Coronary artery (tissue), 2 donors: ENCODE results near the gene KIF25.

Experiments used
- DNase-seq: peaks from one replicate; pipeline ENCODE4 v3.0.0-alpha.2; 2017; ENCODE audit warnings: low spot score
- H3K27ac ChIP-seq, 2 donors: fragments of 200-600 bp; sonication (generic); one replicate each; pipeline ENCODE4 v1.5.1; 2016 to 2019
- H3K4me3 ChIP-seq: fragments of 200-600 bp; sonication (generic); 2 replicates; pipeline ENCODE4 v1.5.1; 2016; ENCODE audit warnings: mild to moderate bottlenecking, moderate library complexity
- CTCF ChIP-seq: fragments of 200-600 bp; sonication (generic); IDR thresholded peaks from one replicate; pipeline ENCODE4 v1.5.1; 2019; ENCODE audit warnings: antibody characterized with exemption

Gene KIF25

GRCh38 chr6:167963589-167964057 lies 33.8 kb upstream of the KIF25 start:
- no peak overlapping the region for H3K4me3 ChIP-seq
- no peak overlapping the region for H3K27ac ChIP-seq
- DNase-seq, result no peak
- TF ChIP-seq CTCF, result no peak

DNA sequence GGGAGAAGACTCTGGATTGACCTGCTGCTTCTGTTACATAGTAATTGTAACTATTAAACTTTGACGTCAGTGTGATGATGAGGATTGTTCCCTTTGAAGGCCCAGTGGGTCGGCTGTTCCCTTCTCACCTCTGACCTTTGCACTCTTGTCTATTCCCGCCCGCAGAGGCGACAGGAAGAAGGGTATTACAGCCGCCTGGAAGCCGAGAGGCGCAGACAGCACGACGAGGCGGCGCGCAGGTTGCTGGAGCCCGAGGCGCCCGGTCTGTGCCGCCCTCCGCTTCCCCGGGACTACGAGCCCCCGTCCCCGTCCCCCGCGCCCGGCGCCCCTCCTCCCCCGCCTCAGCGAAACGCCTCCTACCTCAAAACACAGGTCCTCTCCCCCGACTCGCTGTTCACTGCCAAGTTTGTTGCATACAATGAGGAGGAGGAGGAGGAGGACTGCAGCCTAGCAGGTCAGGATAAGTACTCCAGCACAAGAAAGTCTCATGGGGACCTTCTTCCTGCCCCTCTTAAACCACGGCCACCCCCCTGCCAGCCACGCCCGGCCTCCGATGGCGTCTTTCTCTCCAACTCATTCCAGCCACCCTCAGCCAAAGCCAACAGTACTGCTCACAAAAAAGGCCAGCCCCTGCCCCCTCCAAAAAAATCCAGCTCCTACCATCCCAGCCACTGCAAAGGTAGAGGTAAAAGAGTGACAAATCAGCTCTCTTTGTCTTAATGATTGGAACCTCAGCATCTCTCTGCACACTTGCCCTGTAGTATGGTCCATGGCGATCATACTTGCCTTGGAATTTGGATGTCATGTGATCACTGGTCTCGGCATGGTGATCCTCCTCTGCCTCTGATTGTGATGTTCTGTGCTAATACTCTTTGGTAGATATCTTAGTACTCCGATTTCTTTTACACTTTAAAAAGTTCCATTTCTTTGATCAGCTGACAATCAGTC lies 31.6 kb upstream of the KIF25 start:
- DNase-seq, result no peak
- Histone ChIP-seq H3K4me3 (no peak overlapping the region), H3K27ac (no peak overlapping the region)
- TF ChIP-seq CTCF, result no peak

GRCh38 chr6:167966540-167966905 lies 30.9 kb upstream of the KIF25 start:
- H3K4me3 ChIP-seq, result no peak overlapping the region
- no peak for DNase-seq
- no peak overlapping the region for H3K27ac ChIP-seq
- TF ChIP-seq CTCF, result no peak

DNA sequence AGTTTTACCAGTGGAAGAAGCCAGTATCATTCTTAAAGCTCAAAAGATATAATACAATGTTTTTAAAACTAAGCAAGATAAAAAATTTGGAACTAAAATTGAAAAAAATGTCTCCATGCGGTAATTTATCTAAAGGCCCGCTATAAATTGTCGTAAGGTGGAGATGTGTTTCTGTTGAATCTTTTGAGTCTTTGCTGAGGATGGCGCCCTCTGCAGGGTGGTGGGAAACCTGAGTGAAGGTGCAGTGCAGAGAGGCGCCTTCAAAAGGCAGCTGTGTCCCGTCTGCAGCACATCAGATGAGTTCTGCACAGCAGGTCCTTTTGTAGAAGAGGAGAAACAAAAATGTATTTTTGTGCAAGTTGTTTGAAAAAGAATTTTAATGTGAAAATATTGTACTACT lies 29.4 kb upstream of the KIF25 start:
- Histone ChIP-seq H3K4me3 (no peak overlapping the region), H3K27ac (no peak overlapping the region)
- no peak for TF ChIP-seq CTCF
- DNase-seq, result no peak

- Histone ChIP-seq H3K27ac (no peak overlapping the region), H3K4me3 (no peak overlapping the region)
- no peak for TF ChIP-seq CTCF
- no peak for DNase-seq
Measured at GRCh38 chr6:167970230-167970629, 27.2 kb upstream of the KIF25 start.

GRCh38 chr6:167972193-167972592 lies 25.3 kb upstream of the KIF25 start:
- DNase-seq, result no peak
- H3K4me3 ChIP-seq, result no peak overlapping the region
- H3K27ac ChIP-seq, result no peak overlapping the region
- TF ChIP-seq CTCF, result no peak
